Gastrocnemius medialis (tissue), 4 donors: ENCODE data around the gene PHACTR1.

Experiments
- CTCF ChIP-seq, 5 experiments: fragments of 450-650 bp in 3 of 5; fragments of 200-600 bp in 2 of 5; sonication (generic) in 2 of 5; IDR thresholded peaks in 4 of 5; conservative IDR thresholded peaks in 1 of 5; 1 replicate in 4 of 5; 2 replicates in 1 of 5; pipeline ENCODE4 v1.5.1; 2016 to 2019; ENCODE audit warnings: antibody characterized with exemption in 5 of 5, mild to moderate bottlenecking in 3 of 5, moderate library complexity in 3 of 5
- POLR2A ChIP-seq, 2 donors: fragments of 450-650 bp; IDR thresholded peaks; one replicate each; pipeline ENCODE4 v1.6.1; 2017; ENCODE audit warnings: antibody characterized with exemption in 2 of 2, mild to moderate bottlenecking in 2 of 2, moderate library complexity in 2 of 2

GRCh38 chr6:12916006-12916405, 199.4 kb downstream of the PHACTR1 start:
- no peak for TF ChIP-seq CTCF (IDR thresholded peaks at IDR 0.05 in 4 of 5, conservative IDR thresholded peaks at IDR 0.05 in 1 of 5)
- no peak for TF ChIP-seq POLR2A (IDR thresholded peaks at IDR 0.05)
